Gastrocnemius medialis (tissue), 4 donors: Measurements from ENCODE around the gene CPSF4L.

Source experiments
- POLR2A ChIP-seq, 2 donors: fragments of 450-650 bp; IDR thresholded peaks; one replicate each; pipeline ENCODE4 v1.6.1; 2017; ENCODE audit warnings: antibody characterized with exemption in 2 of 2, mild to moderate bottlenecking in 2 of 2, moderate library complexity in 2 of 2
- TF ChIP-seq, protein P1 (sequence below), 5 experiments: fragments of 450-650 bp in 3 of 5; fragments of 200-600 bp in 2 of 5; sonication (generic) in 2 of 5; IDR thresholded peaks in 4 of 5; conservative IDR thresholded peaks in 1 of 5; 1 replicate in 4 of 5; 2 replicates in 1 of 5; pipeline ENCODE4 v1.5.1; 2016 to 2019; ENCODE audit warnings: antibody characterized with exemption in 5 of 5, mild to moderate bottlenecking in 3 of 5, moderate library complexity in 3 of 5

DNA sequence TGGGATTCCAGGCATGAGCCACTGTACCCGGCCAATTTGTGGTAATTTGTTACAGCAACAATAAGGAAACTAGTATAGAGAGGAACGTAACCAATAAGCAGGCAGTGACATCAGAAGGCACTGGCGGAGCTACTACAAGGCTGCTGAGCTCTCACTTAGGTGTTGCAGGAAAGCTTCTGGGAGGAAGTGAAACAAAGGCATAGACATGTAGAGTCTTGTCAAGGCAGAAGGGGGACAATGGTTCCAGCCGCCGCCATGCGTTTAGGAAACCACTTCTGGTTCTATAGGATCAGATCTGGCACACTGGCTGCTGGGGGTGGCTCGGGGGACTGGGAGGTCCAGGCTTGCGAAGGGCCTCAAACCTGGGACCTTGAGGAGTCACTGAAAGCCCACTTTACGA is 9.4 kb upstream of the CPSF4L start:
- TF ChIP-seq, protein P1, sequence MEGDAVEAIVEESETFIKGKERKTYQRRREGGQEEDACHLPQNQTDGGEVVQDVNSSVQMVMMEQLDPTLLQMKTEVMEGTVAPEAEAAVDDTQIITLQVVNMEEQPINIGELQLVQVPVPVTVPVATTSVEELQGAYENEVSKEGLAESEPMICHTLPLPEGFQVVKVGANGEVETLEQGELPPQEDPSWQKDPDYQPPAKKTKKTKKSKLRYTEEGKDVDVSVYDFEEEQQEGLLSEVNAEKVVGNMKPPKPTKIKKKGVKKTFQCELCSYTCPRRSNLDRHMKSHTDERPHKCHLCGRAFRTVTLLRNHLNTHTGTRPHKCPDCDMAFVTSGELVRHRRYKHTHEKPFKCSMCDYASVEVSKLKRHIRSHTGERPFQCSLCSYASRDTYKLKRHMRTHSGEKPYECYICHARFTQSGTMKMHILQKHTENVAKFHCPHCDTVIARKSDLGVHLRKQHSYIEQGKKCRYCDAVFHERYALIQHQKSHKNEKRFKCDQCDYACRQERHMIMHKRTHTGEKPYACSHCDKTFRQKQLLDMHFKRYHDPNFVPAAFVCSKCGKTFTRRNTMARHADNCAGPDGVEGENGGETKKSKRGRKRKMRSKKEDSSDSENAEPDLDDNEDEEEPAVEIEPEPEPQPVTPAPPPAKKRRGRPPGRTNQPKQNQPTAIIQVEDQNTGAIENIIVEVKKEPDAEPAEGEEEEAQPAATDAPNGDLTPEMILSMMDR (IDR thresholded peaks at IDR 0.05 in 4 of 5, conservative IDR thresholded peaks at IDR 0.05 in 1 of 5), result no peak
- no peak for TF ChIP-seq POLR2A (IDR thresholded peaks at IDR 0.05)
